ENCODE results near the gene TAAR9. TPM values are rescaled to one million over a fixed set of nuclear protein-coding genes. Genes with fewer than 3 reads are reported as not detected.
"Not testable (repeated sequence)": the region's sequence is repeated elsewhere in the genome, so short reads cannot be mapped to it uniquely, and the experiment has no call there.

The TAAR9 gene
- total RNA-seq, 1 experiment from 2014 or later: not detected

DNA sequence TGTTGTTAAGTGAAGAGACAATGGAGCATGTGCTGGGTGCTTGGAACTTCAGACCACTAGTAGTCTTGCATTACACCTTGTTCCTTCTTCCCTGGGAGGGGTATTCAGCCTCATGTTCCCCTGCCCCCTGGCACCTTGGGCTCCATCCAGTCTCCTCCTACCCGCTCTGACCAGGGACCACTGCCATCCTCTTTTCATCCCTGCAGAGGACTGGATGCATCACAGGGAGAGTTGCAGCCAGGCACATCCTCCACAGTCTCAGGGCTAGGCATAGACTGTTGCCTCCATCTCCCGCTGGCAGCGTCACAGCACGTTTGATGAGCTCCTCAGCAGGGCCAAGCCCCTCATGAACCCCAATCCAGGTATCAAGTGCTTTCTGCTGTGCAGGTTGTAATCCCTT lies 13.1 kb downstream of the TAAR9 start:
- ChIA-PET POLR2A (no interaction called here), RAD21 (ENCODE audit: low non-redundant PET in 1 of 2, low total read pairs in 2 of 2, uncharacterized antibody in 2 of 2, unreplicated experiment in 2 of 2) (no interaction called here), CTCF (no interaction called here)
- no peak overlapping the region for H3K27ac ChIP-seq (ENCODE audit: low read depth, low read length)
- H3K36me3 ChIP-seq (ENCODE audit: control insufficient read depth in 1 of 2, insufficient read depth in 2 of 2, low read length in 2 of 2): no peaks in the 10 kb centered on the region
- no peaks in the 10 kb centered on the region for H3K9me3 ChIP-seq (ENCODE audit: control insufficient read depth in 1 of 2, insufficient read depth in 1 of 2, low read depth in 1 of 2, low read length in 2 of 2)
- TF ChIP-seq CEBPB (IDR thresholded peaks at IDR 0.05; ENCODE audit: low read depth) (no peak), YY1 (IDR thresholded peaks at IDR 0.05; ENCODE audit: extremely low read depth, insufficient replicate concordance, low read depth, low read length) (no peak), SP1 (IDR thresholded peaks at IDR 0.05; ENCODE audit: low read depth) (no peak), SIN3A (IDR thresholded peaks at IDR 0.05; ENCODE audit: low read depth) (no peak), TCF7L2 (IDR thresholded peaks at IDR 0.05; ENCODE audit: borderline replicate concordance, extremely low read depth, insufficient read depth, insufficient read length) (no peak), ZNF274 (IDR thresholded peaks at IDR 0.05; ENCODE audit: low read depth, low read length) (no peak), EZH2 (IDR thresholded peaks at IDR 0.05) (no peak), RAD21 (IDR thresholded peaks at IDR 0.05; ENCODE audit: low read depth) (no peak)
- TF ChIP-seq, protein P1, sequence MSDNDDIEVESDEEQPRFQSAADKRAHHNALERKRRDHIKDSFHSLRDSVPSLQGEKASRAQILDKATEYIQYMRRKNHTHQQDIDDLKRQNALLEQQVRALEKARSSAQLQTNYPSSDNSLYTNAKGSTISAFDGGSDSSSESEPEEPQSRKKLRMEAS (IDR thresholded peaks at IDR 0.05): no peak
- H3K9me2 ChIP-seq (ENCODE audit: insufficient read depth): no peaks in the 10 kb centered on the region
- no peak overlapping the region for H3K4me2 ChIP-seq (ENCODE audit: low read length)
- BruUV-seq (replicated peaks): no TSS peak
- intact Hi-C loops (cut with micrococcal nuclease): no loop called here
- H3K4me1 ChIP-seq (ENCODE audit: control insufficient read depth in 1 of 2, insufficient read depth in 2 of 2, low read length in 2 of 2): no peaks in the 10 kb centered on the region
- DNase-seq (ENCODE audit: low read depth, low spot score) (no peak), ATAC-seq (no peak)
- no peak overlapping the region for H3K4me3 ChIP-seq (replicated peaks in 1 of 2; ENCODE audit: low read depth in 1 of 2, low read length in 2 of 2)
- H3K27me3 ChIP-seq (ENCODE audit: insufficient read depth, low read length): no peaks in the 10 kb centered on the region
- no peaks in the 10 kb centered on the region for H3K79me2 ChIP-seq (ENCODE audit: insufficient read depth, low read length)
- no peak overlapping the region for H2AFZ ChIP-seq (ENCODE audit: low read depth, low read length, poor library complexity, severe bottlenecking)
- H4K20me1 ChIP-seq (ENCODE audit: insufficient read depth): no peaks in the 10 kb centered on the region
- no peak overlapping the region for H3K9ac ChIP-seq (ENCODE audit: low read length)

DNA sequence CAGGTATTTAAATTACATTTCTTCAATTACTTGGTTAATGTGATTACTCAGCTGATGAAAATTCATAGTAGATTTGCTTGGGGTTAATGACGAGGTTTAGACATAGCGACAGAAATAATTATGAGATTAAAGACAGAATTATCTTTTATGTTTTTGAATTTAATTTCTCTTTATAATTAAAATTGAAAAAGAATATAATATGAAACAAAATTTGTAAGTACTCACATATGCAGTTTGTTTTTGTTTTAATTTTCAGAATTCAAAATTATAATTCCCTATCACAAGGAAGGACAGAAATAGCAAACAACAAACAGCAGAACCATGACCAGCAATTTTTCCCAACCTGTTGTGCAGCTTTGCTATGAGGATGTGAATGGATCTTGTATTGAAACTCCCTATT lies 14.3 kb downstream of the TAAR9 start, which contains the start of gene TAAR8:
TAAR8 (plus strand) TSS at position 301 of the 400 bp plus-strand sequence; CDS start at position 322, 21 bp downstream.
- ChIA-PET CTCF (no interaction called here), POLR2A (no interaction called here), RAD21 (ENCODE audit: low non-redundant PET in 1 of 2, low total read pairs in 2 of 2, uncharacterized antibody in 2 of 2, unreplicated experiment in 2 of 2) (no interaction called here)
- intact Hi-C loops (cut with micrococcal nuclease): no loop called here
- TF ChIP-seq, protein P1 (IDR thresholded peaks at IDR 0.05): no peak
- Histone ChIP-seq H3K79me2 (ENCODE audit: insufficient read depth, low read length) (no peaks in the 10 kb centered on the region), H4K20me1 (ENCODE audit: insufficient read depth) (no peaks in the 10 kb centered on the region), H3K9me2 (ENCODE audit: insufficient read depth) (no peaks in the 10 kb centered on the region), H3K4me1 (ENCODE audit: control insufficient read depth in 1 of 2, insufficient read depth in 2 of 2, low read length in 2 of 2) (no peaks in the 10 kb centered on the region), H3K9ac (ENCODE audit: low read length) (no peak within 1 kb of the TSS), H3K27ac (ENCODE audit: low read depth, low read length) (no peak within 1 kb of the TSS), H3K4me2 (ENCODE audit: low read length) (no peak within 1 kb of the TSS), H3K9me3 (ENCODE audit: control insufficient read depth in 1 of 2, insufficient read depth in 1 of 2, low read depth in 1 of 2, low read length in 2 of 2) (no peaks in the 10 kb centered on the region), H3K36me3 (ENCODE audit: control insufficient read depth in 1 of 2, insufficient read depth in 2 of 2, low read length in 2 of 2) (no peaks in the 10 kb centered on the region), H3K27me3 (ENCODE audit: insufficient read depth, low read length) (no peaks in the 10 kb centered on the region), H2AFZ (ENCODE audit: low read depth, low read length, poor library complexity, severe bottlenecking) (no peak within 1 kb of the TSS), H3K4me3 (replicated peaks in 1 of 2; ENCODE audit: low read depth in 1 of 2, low read length in 2 of 2) (no peak within 1 kb of the TSS)
- DNase-seq (ENCODE audit: low read depth, low spot score) (no peak), ATAC-seq (no peak)
- BruUV-seq (replicated peaks): no TSS peak

DNA sequence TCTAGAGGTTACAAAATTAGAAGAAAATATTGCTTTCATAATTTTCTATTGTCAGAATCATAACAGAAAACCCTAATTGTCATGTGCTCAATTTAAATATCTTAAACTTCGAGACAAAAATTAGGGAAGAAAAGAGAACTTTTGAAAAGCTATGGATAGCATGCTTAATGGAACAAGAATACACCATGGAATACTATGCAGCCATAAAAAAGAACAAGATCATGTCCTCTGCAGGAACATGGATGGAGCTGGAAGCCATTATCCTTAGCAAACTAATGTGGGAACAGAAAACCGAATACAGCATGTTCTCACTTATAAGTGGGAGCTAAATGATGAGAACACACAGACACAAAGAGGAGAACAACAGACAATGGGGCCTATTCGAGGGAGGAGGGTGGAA lies 22.0 kb downstream of the TAAR9 start:
- POLR2A ChIA-PET; H3K27ac ChIP-seq (ENCODE audit: low read depth, low read length); H3K4me3 ChIP-seq (replicated peaks in 1 of 2; ENCODE audit: low read depth in 1 of 2, low read length in 2 of 2); H3K9ac ChIP-seq (ENCODE audit: low read length); ATAC-seq; intact Hi-C loops (cut with micrococcal nuclease); CTCF ChIA-PET; H3K27me3 ChIP-seq (ENCODE audit: insufficient read depth, low read length); H3K4me2 ChIP-seq (ENCODE audit: low read length); BruUV-seq (replicated peaks); H3K9me3 ChIP-seq (ENCODE audit: control insufficient read depth in 1 of 2, insufficient read depth in 1 of 2, low read depth in 1 of 2, low read length in 2 of 2); H3K36me3 ChIP-seq (ENCODE audit: control insufficient read depth in 1 of 2, insufficient read depth in 2 of 2, low read length in 2 of 2); H3K79me2 ChIP-seq (ENCODE audit: insufficient read depth, low read length); H4K20me1 ChIP-seq (ENCODE audit: insufficient read depth); DNase-seq (ENCODE audit: low read depth, low spot score); H3K4me1 ChIP-seq (ENCODE audit: control insufficient read depth in 1 of 2, insufficient read depth in 2 of 2, low read length in 2 of 2); H2AFZ ChIP-seq (ENCODE audit: low read depth, low read length, poor library complexity, severe bottlenecking); H3K9me2 ChIP-seq (ENCODE audit: insufficient read depth); RAD21 ChIA-PET (ENCODE audit: low non-redundant PET in 1 of 2, low total read pairs in 2 of 2, uncharacterized antibody in 2 of 2, unreplicated experiment in 2 of 2): not testable (repeated sequence)
